Measurements from ENCODE around the gene SLC30A3.

- TF ChIP-seq CTCF (IDR thresholded peaks at IDR 0.05) (no peak), POLR2A (IDR thresholded peaks at IDR 0.05) (no peak), POLR2AphosphoS5 (IDR thresholded peaks at IDR 0.05) (no peak), EP300 (IDR thresholded peaks at IDR 0.05) (no peak)
Measured at GRCh38 chr2:27247893-27248292, 15.0 kb downstream of the SLC30A3 start.

Measured in stomach (tissue), 4 donors.